GM12878 (cell line): ENCODE measurements around the gene FAM163A. TPM values are rescaled to one million over a fixed set of nuclear protein-coding genes. Genes with fewer than 3 reads are reported as not detected.

Source experiments
- ATAC-seq: fragments of 200-7000 bp; cut with Tn5 transposase; 3 replicates; pipeline ENCODE4 v1.9.1; 2020; ENCODE audit warnings: mild to moderate bottlenecking, moderate library complexity
- BruUV-seq: library from RNA; stranded (reverse); fragments of 400-500 nt; replicated peaks from 2 replicates; lab custom pipeline; 2021; lab: Mats Ljungman, UMichigan
- CTCF ChIA-PET: fragments of 300-600 bp; sonication (Branson Sonifier 250); formaldehyde crosslinking; extraction: SDS; loops from one replicate; lab custom pipeline; 2021; ENCODE audit warnings: inconsistent platforms; lab: Yijun Ruan, JAX
- POLR2A ChIA-PET: fragments of 350-600 bp; formaldehyde crosslinking; extraction: SDS; loops from one replicate; lab custom pipeline; 2021; ENCODE audit warnings: inconsistent platforms; lab: Charles Lee
- RAD21 ChIA-PET: fragments of 300-600 bp; sonication (Branson Sonifier 250); formaldehyde crosslinking; loops from one replicate; lab custom pipeline; 2023; ENCODE audit warnings: antibody characterized with exemption; ENCODE audit not compliant: unreplicated experiment; lab: Charles Lee
- SMC1A ChIA-PET: fragments of 300-600 bp; sonication (Branson Sonifier 250); formaldehyde crosslinking; loops from one replicate; lab custom pipeline; 2023; ENCODE audit not compliant: unreplicated experiment, uncharacterized antibody; lab: Charles Lee
- DNase-seq: peaks from one replicate; pipeline ENCODE4 v3.0.0-alpha.2; 2011; ENCODE audit warnings: low read depth, low spot score
- FAIRE-seq: peaks from 3 replicates; lab custom pipeline; 2011; peaks lifted over from hg19 to GRCh38; lab: Jason Lieb, UNC
- H2AFZ ChIP-seq: 2 replicates; pipeline ENCODE4 v1.6.0; 2011; ENCODE audit warnings: low read depth, low read length, control low read depth; ENCODE audit not compliant: control insufficient read depth
- H3K27ac ChIP-seq: 2 replicates; pipeline ENCODE4 v1.5.1; 2011; ENCODE audit warnings: control low read depth; ENCODE audit not compliant: control insufficient read depth, insufficient read depth
- H3K27me3 ChIP-seq, 2 experiments: replicated peaks in 1 of 2; 2 replicates each; pipeline versions ENCODE4 v1.6.0 to v1.6.1; 2011; ENCODE audit warnings: low read length in 1 of 2; ENCODE audit not compliant: control insufficient read depth in 2 of 2, insufficient read depth in 2 of 2
- H3K36me3 ChIP-seq, 2 experiments: 2 replicates each; pipeline ENCODE4 v1.5.1; 2011; ENCODE audit warnings: low read length in 1 of 2; ENCODE audit not compliant: control insufficient read depth in 2 of 2, insufficient read depth in 2 of 2
- H3K4me1 ChIP-seq: 2 replicates; pipeline ENCODE4 v1.6.1; 2011; ENCODE audit warnings: mild to moderate bottlenecking, low read length, moderate library complexity, mixed read lengths; ENCODE audit not compliant: control insufficient read depth, insufficient read depth
- H3K4me2 ChIP-seq: 2 replicates; pipeline ENCODE4 v1.6.0; 2011; ENCODE audit warnings: control low read depth; ENCODE audit not compliant: control insufficient read depth, insufficient read depth
- H3K4me3 ChIP-seq: fragments of 200-600 bp; sonication (generic); 2 replicates; pipeline ENCODE4 v1.5.1; 2016
- H3K79me2 ChIP-seq: 2 replicates; pipeline ENCODE4 v1.6.0; 2011; ENCODE audit warnings: low read length; ENCODE audit not compliant: control insufficient read depth, insufficient read depth
- H3K9ac ChIP-seq: 2 replicates; pipeline ENCODE4 v1.8.0; 2011; ENCODE audit warnings: low read length, control low read depth, mixed read lengths; ENCODE audit not compliant: control insufficient read depth, insufficient read depth
- H3K9me3 ChIP-seq: replicated peaks from 3 replicates; pipeline ENCODE4 v1.5.1; 2011; ENCODE audit warnings: mild to moderate bottlenecking, low read length; ENCODE audit not compliant: control insufficient read depth, insufficient read depth
- H4K20me1 ChIP-seq: 2 replicates; pipeline ENCODE4 v1.6.0; 2011; ENCODE audit not compliant: control insufficient read depth, insufficient read depth
- BCLAF1 ChIP-seq: fragments of 450-650 bp; IDR thresholded peaks from 2 replicates; pipeline ENCODE4 v1.6.1; 2017; ENCODE audit warnings: antibody characterized with exemption, mild to moderate bottlenecking, moderate library complexity
- CHD1 ChIP-seq: IDR thresholded peaks from 2 replicates; pipeline ENCODE4 v1.6.1; 2012; ENCODE audit warnings: low read depth, low read length, improper control_type of control experiment
- ELK1 ChIP-seq: IDR thresholded peaks from 2 replicates; pipeline ENCODE4 v1.6.1; 2012; ENCODE audit warnings: low read depth, low read length, improper control_type of control experiment
- ETV6 ChIP-seq, 2 experiments: fragments of 450-650 bp in 1 of 2; IDR thresholded peaks in 1 of 2; conservative IDR thresholded peaks in 1 of 2; 2 replicates each; pipeline ENCODE4 v1.6.1; 2014; ENCODE audit warnings: antibody characterized with exemption in 1 of 2, borderline replicate concordance in 1 of 2, low read depth in 1 of 2, mild to moderate bottlenecking in 1 of 2, moderate library complexity in 1 of 2
- EZH2 ChIP-seq: IDR thresholded peaks from 2 replicates; pipeline ENCODE4 v1.6.1; 2012; ENCODE audit warnings: low read depth, mild to moderate bottlenecking, control low read depth, inconsistent platforms, low read length, borderline replicate concordance; ENCODE audit not compliant: control insufficient read depth
- FOXK2 ChIP-seq: fragments of 450-650 bp; IDR thresholded peaks from 2 replicates; pipeline ENCODE4 v1.6.1; 2017; ENCODE audit warnings: mild to moderate bottlenecking, moderate library complexity
- GABPA ChIP-seq: IDR thresholded peaks from 2 replicates; pipeline ENCODE4 v1.6.1; 2014; ENCODE audit warnings: antibody characterized with exemption, low read depth, mild to moderate bottlenecking, inconsistent platforms
- IRF5 ChIP-seq: fragments of 450-650 bp; IDR thresholded peaks from 2 replicates; pipeline ENCODE4 v1.6.1; 2017; ENCODE audit warnings: borderline replicate concordance
- KAT2A ChIP-seq: conservative IDR thresholded peaks from 2 replicates; pipeline ENCODE4 v1.6.1; 2011; ENCODE audit warnings: low read depth, low read length; ENCODE audit not compliant: control insufficient read depth
- KDM1A ChIP-seq: fragments of 200-600 bp; sonication (generic); IDR thresholded peaks from 2 replicates; pipeline ENCODE4 v1.6.1; 2016; ENCODE audit warnings: borderline replicate concordance
- NR2C1 ChIP-seq: fragments of 450-650 bp; IDR thresholded peaks from 2 replicates; pipeline ENCODE4 v1.6.1; 2017; ENCODE audit warnings: antibody characterized with exemption, mild to moderate bottlenecking, moderate library complexity
- PAX5 ChIP-seq: IDR thresholded peaks from 2 replicates; pipeline ENCODE4 v1.6.1; 2011; ENCODE audit warnings: low read depth, low read length, borderline replicate concordance
- PAX8 ChIP-seq: fragments of 450-650 bp; IDR thresholded peaks from 2 replicates; pipeline ENCODE4 v1.6.1; 2017; ENCODE audit warnings: mild to moderate bottlenecking, moderate library complexity
- PML ChIP-seq: IDR thresholded peaks from 2 replicates; pipeline ENCODE4 v1.6.1; 2012; ENCODE audit warnings: low read length, inconsistent platforms
- RUNX3 ChIP-seq: IDR thresholded peaks from 2 replicates; pipeline ENCODE4 v1.6.1; 2012; ENCODE audit warnings: low read length, inconsistent platforms
- TCF12 ChIP-seq: IDR thresholded peaks from 2 replicates; pipeline ENCODE4 v1.6.1; 2011; ENCODE audit warnings: low read depth, mild to moderate bottlenecking, low read length
- TCF3 ChIP-seq: IDR thresholded peaks from 2 replicates; pipeline ENCODE4 v1.6.1; 2012; ENCODE audit warnings: low read depth, mild to moderate bottlenecking, low read length, borderline replicate concordance; ENCODE audit not compliant: insufficient read depth
- TCF7 ChIP-seq: IDR thresholded peaks from 2 replicates; pipeline ENCODE4 v1.6.1; 2014; ENCODE audit warnings: antibody characterized with exemption, borderline replicate concordance
- WRNIP1 ChIP-seq: IDR thresholded peaks from 2 replicates; pipeline ENCODE4 v1.6.1; 2011; ENCODE audit warnings: low read depth, low read length, improper control_type of control experiment, borderline replicate concordance
- ZBED1 ChIP-seq: IDR thresholded peaks from 2 replicates; pipeline ENCODE4 v1.6.1; 2016; ENCODE audit warnings: borderline replicate concordance
- WGBS: methylation state at CpG from one replicate; pipeline ENCODE4 v1.1.6; 2016; ENCODE audit warnings: low lambda C conversion rate; ENCODE audit not compliant: insufficient replicate concordance, insufficient coverage; ENCODE audit errors: missing lambda C conversion rate; 5-methylcytosine and 5-hydroxymethylcytosine counted together
- in situ Hi-C: fragments of 300-500 bp; cut with MboI; formaldehyde crosslinking; loops from 9 replicates; pipeline ENCODE4 v1.14.3; 2018; ENCODE audit warnings: mixed read lengths
- intact Hi-C: fragments of 100-400 bp; cut with micrococcal nuclease; formaldehyde crosslinking; loops from one replicate; pipeline ENCODE4 v1.14.2; 2022; ENCODE audit not compliant: unreplicated experiment
- polyA plus RNA-seq, 11 experiments: library from polyadenylated mRNA; depleted of rRNA in 4 of 11; unstranded in 6 of 11; stranded (reverse) in 5 of 11; fragments of >200 nt; fragmentation: Nextera tagmentation in 4 of 11; fragmentation: Illumina TruSeq in 1 of 11; extraction: Ambion mirVana in 4 of 11; extraction: Trizol in 1 of 11; gene quantifications; 1 replicate in 1 of 11; 2 replicates in 10 of 11; pipeline versions ENCODE4 v1.2.1 to v1.2.3, GENCODE V29; 2011 to 2016; ENCODE audit warnings: inconsistent platforms in 2 of 11, missing spikeins in 2 of 11, low read depth in 1 of 11
- total RNA-seq, 4 experiments: library from RNA; depleted of rRNA in 3 of 4; stranded (reverse); fragments of >200 nt in 3 of 4; fragmentation: Illumina TruSeq in 1 of 4; extraction: Trizol in 1 of 4; gene quantifications; 2 replicates each; pipeline versions ENCODE4 v1.2.1 to v1.2.3, GENCODE V29; 2013 to 2021

Gene FAM163A
- total and polyA plus RNA-seq, 10 of the 15 experiments (the other 5 are each of a cell fraction or from before 2014, with no cell fraction given), result not detected

- TF ChIP-seq BCLAF1 (no peak), IRF5 (no peak), WRNIP1 (no peak), PML (no peak), NR2C1 (no peak), TCF7 (no peak)
Measured at GRCh38 chr1:179776831-179777230, 33.7 kb downstream of the FAM163A start (continued).

GRCh38 chr1:179777731-179778130, 34.6 kb downstream of the FAM163A start:
- intact Hi-C loops (no loop called here), in situ Hi-C loops (no loop called here)
- POLR2A ChIA-PET, result no interaction called here
- no peak overlapping the region for H3K27ac ChIP-seq
- no peaks in the 10 kb centered on the region for H3K4me1 ChIP-seq
- no peaks in the 10 kb centered on the region for H3K36me3 ChIP-seq
- H3K27me3 ChIP-seq, result peaks cover 1 to 2% of the 10 kb centered on the region in 2 experiments; a peak in 1 of 4 replicates
- no peak overlapping the region for H2AFZ ChIP-seq
- no peaks in the 10 kb centered on the region for H4K20me1 ChIP-seq
- H3K9me3 ChIP-seq, result no peaks in the 10 kb centered on the region
- DNase-seq (no peak), ATAC-seq (no peak), FAIRE-seq (no peak)
- no peak for TF ChIP-seq KDM1A
- TF ChIP-seq PAX5, result no peak
- no peak for TF ChIP-seq KAT2A
- no peak for TF ChIP-seq FOXK2
- TF ChIP-seq ETV6 (conservative IDR thresholded peaks at IDR 0.05 in 1 of 2, IDR thresholded peaks at IDR 0.05 in 1 of 2; ENCODE audit: borderline replicate concordance in 1 of 2, low read depth in 1 of 2), result no peak
- no peak for TF ChIP-seq TCF3
- TF ChIP-seq TCF12, result no peak
- TF ChIP-seq RUNX3, result no peak
- no peak for TF ChIP-seq GABPA
- TF ChIP-seq ELK1, result no peak
- no peak for TF ChIP-seq ZBED1
- TF ChIP-seq CHD1, result no peak
- TF ChIP-seq PAX8, result no peak
- no peak for TF ChIP-seq EZH2
- RAD21 ChIA-PET, result no interaction called here
- CTCF ChIA-PET, result interaction anchor here (0.7 to 1.2 kb wide), 5 partner anchors 33 to 401 kb away, joined by 3 to 6 read pairs (median 3); no protein-coding TSS in a partner anchor
- SMC1A ChIA-PET, result no interaction called here
- H3K4me2 ChIP-seq, result no peak overlapping the region
- BruUV-seq, result no TSS peak
- no peaks in the 10 kb centered on the region for H3K79me2 ChIP-seq
- no peak overlapping the region for H3K9ac ChIP-seq
- WGBS, result 27% methylated on average over 3 of the region's 3 CpGs
- no peak overlapping the region for H3K4me3 ChIP-seq
